ENCODE results near the gene CAPN1. TPM values are rescaled to one million over a fixed set of nuclear protein-coding genes. Genes with fewer than 3 reads are reported as not detected.

CAPN1 gene
- 100 to 1,000 TPM in 1 of 6 experiments, 10 to 100 TPM in 5; 55.7 to 124 (median 83.1) TPM for total RNA-seq
- long read RNA-seq, partial matches to known transcripts: 4 of 8 reads
- long read RNA-seq, other reads (novel, unspliced or antisense): 4 of 8 reads

GRCh38 chr11:65181569-65182257 is at the start of gene CAPN1:
Gene CAPN1, plus strand, starts transcription at chr11:65181928. Its CDS starts 774 bp downstream, at chr11:65182702.
- 1% methylated on average over 11 of the region's 43 CpGs for WGBS (ENCODE audit: insufficient coverage, low coverage, low lambda C conversion rate, missing lambda C conversion rate)
- Histone ChIP-seq H3K4me3 (peak within 1 kb of the TSS; percentile 60 to 94 (median 88)), H3K4me1 (peaks cover 0 to 4% (median 0%) of the 10 kb centered on the region in 4 donors), H3K27ac (peak within 1 kb of the TSS; percentile 63 to 87 (median 81)), H3K36me3 (peaks cover 0 to 6% (median 0%) of the 10 kb centered on the region in 4 donors), H3K9me3 (no peaks in the 10 kb centered on the region), H3K27me3 (no peaks in the 10 kb centered on the region)
- peak; percentile 84 to 91 (median 84) for DNase-seq
- intact Hi-C loops (cut with DNase I): loop anchor here (5.0 to 10.0 kb wide), 2 partner anchors 57 to 59 kb away; partner anchors contain the start of genes FAU (in 2 of the 2) and MRPL49 (in 2 of the 2)
- TF ChIP-seq CTCF (IDR thresholded peaks at IDR 0.05) (no peak), POLR2A (IDR thresholded peaks at IDR 0.05) (no peak)
- peak; percentile 67 to 74 (median 72) for ATAC-seq

GRCh38 chr11:65132238-65132987 is 49.3 kb upstream of the CAPN1 start:
- peaks cover 0 to 25% (median 11%) of the 10 kb centered on the region in 4 donors for H3K4me1 ChIP-seq
- ATAC-seq (no peak), DNase-seq (peak in 1 of 3 donors; percentile 39)
- intact Hi-C loops (cut with DNase I): loop anchor here in 1 of 2 donors (10.0 kb wide), 1 partner anchor 122 kb away; no protein-coding TSS in a partner anchor
- H3K27me3 ChIP-seq: no peaks in the 10 kb centered on the region
- peaks cover 11 to 56% (median 33%) of the 10 kb centered on the region in 4 donors for H3K36me3 ChIP-seq
- TF ChIP-seq POLR2A (IDR thresholded peaks at IDR 0.05) (no peak), CTCF (IDR thresholded peaks at IDR 0.05) (no peak)
- no peaks in the 10 kb centered on the region for H3K9me3 ChIP-seq
- WGBS (ENCODE audit: insufficient coverage, low coverage, low lambda C conversion rate, missing lambda C conversion rate): 43% methylated on average over 2 of the region's 10 CpGs
- peak overlapping the region in 1 of 3 donors; percentile 99 for H3K4me3 ChIP-seq
- H3K27ac ChIP-seq: peak overlapping the region in 1 of 3 donors; percentile 96

GRCh38 chr11:65132988-65133700 is 48.6 kb upstream of the CAPN1 start:
- Histone ChIP-seq H3K4me1 (peaks cover 0 to 25% (median 11%) of the 10 kb centered on the region in 4 donors), H3K27me3 (no peaks in the 10 kb centered on the region), H3K27ac (peak overlapping the region in 2 of 3 donors; percentile 96 to 97), H3K4me3 (peak overlapping the region; percentile 92 to 99 (median 99)), H3K9me3 (no peaks in the 10 kb centered on the region), H3K36me3 (peaks cover 7 to 48% (median 30%) of the 10 kb centered on the region in 4 donors)
- DNase-seq (peak; percentile 86 to 90 (median 90)), ATAC-seq (peak; percentile 49 to 60 (median 50))
- TF ChIP-seq CTCF (IDR thresholded peaks at IDR 0.05) (no peak), POLR2A (IDR thresholded peaks at IDR 0.05) (peak; percentile 50)
- whole genome bisulfite sequencing (ENCODE audit: insufficient coverage, low coverage, low lambda C conversion rate, missing lambda C conversion rate): 46% methylated on average over 10 of the region's 18 CpGs
- intact Hi-C loops (cut with DNase I): loop anchor here in 1 of 2 donors (10.0 kb wide), 1 partner anchor 122 kb away; no protein-coding TSS in a partner anchor

GRCh38 chr11:65133724-65134123 is 48.0 kb upstream of the CAPN1 start:
- intact Hi-C loops (cut with DNase I): loop anchor here in 1 of 2 donors (10.0 kb wide), 1 partner anchor 121 kb away; no protein-coding TSS in a partner anchor
- peak overlapping the region; percentile 96 to 99 (median 97) for H3K27ac ChIP-seq
- TF ChIP-seq POLR2A (IDR thresholded peaks at IDR 0.05) (no peak), CTCF (IDR thresholded peaks at IDR 0.05) (no peak)
- peak; percentile 40 to 79 (median 71) for DNase-seq
- peak in 2 of 4 donors; percentile 1 to 30 for ATAC-seq
- H3K9me3 ChIP-seq: no peaks in the 10 kb centered on the region
- peaks cover 7 to 43% (median 27%) of the 10 kb centered on the region in 4 donors for H3K36me3 ChIP-seq
- 0% methylated on average over 9 of the region's 20 CpGs for WGBS (ENCODE audit: insufficient coverage, low coverage, low lambda C conversion rate, missing lambda C conversion rate)
- H3K4me3 ChIP-seq: peak overlapping the region; percentile 92 to 99 (median 99)
- H3K27me3 ChIP-seq: no peaks in the 10 kb centered on the region
- H3K4me1 ChIP-seq: peaks cover 0 to 25% (median 11%) of the 10 kb centered on the region in 4 donors

Measured in right lobe of liver (tissue), 6 donors.